Parathyroid adenoma (tissue), 2 donors: ENCODE measurements around the gene NT5DC2.

Source experiments
- H2AFZ ChIP-seq: fragments of 300-600 bp; sonication (generic); one replicate; pipeline ENCODE4 v1.7.0; 2017; ENCODE audit warnings: antibody characterized with exemption, mild to moderate bottlenecking
- H3K27ac ChIP-seq: fragments of 300-600 bp; sonication (generic); one replicate; pipeline ENCODE4 v1.7.0; 2017
- H3K27me3 ChIP-seq: fragments of 300-600 bp; sonication (generic); one replicate; pipeline ENCODE4 v1.7.0; 2017; ENCODE audit warnings: low read length; ENCODE audit not compliant: control insufficient read depth, insufficient read depth
- H3K36me3 ChIP-seq: fragments of 300-600 bp; sonication (generic); one replicate; pipeline ENCODE4 v1.7.0; 2017; ENCODE audit warnings: low read length; ENCODE audit not compliant: control insufficient read depth, insufficient read depth
- H3K4me1 ChIP-seq: fragments of 300-600 bp; sonication (generic); one replicate; pipeline ENCODE4 v1.7.0; 2017; ENCODE audit warnings: control low read depth
- H3K4me2 ChIP-seq: fragments of 300-600 bp; sonication (generic); one replicate; pipeline ENCODE4 v1.7.0; 2017; ENCODE audit warnings: low read length
- H3K4me3 ChIP-seq: fragments of 300-600 bp; sonication (generic); one replicate; pipeline ENCODE4 v1.7.0; 2017; ENCODE audit warnings: low read depth, low read length
- H3K79me2 ChIP-seq: fragments of 300-600 bp; sonication (generic); one replicate; pipeline ENCODE4 v1.7.0; 2017; ENCODE audit warnings: control low read depth
- H3K9ac ChIP-seq: fragments of 300-600 bp; sonication (generic); one replicate; pipeline ENCODE4 v1.7.0; 2017; ENCODE audit warnings: mild to moderate bottlenecking
- H3K9me3 ChIP-seq: fragments of 300-600 bp; sonication (generic); one replicate; pipeline ENCODE4 v1.7.0; 2017; ENCODE audit warnings: low read length; ENCODE audit not compliant: control insufficient read depth
- TF ChIP-seq, protein P1 (sequence below): fragments of 300-600 bp; sonication (generic); IDR thresholded peaks from one replicate; pipeline ENCODE4 v1.7.0; 2017; ENCODE audit warnings: antibody characterized with exemption, mild to moderate bottlenecking
- donor health status: primary hyperparathyroidism.

The NT5DC2 gene

DNA sequence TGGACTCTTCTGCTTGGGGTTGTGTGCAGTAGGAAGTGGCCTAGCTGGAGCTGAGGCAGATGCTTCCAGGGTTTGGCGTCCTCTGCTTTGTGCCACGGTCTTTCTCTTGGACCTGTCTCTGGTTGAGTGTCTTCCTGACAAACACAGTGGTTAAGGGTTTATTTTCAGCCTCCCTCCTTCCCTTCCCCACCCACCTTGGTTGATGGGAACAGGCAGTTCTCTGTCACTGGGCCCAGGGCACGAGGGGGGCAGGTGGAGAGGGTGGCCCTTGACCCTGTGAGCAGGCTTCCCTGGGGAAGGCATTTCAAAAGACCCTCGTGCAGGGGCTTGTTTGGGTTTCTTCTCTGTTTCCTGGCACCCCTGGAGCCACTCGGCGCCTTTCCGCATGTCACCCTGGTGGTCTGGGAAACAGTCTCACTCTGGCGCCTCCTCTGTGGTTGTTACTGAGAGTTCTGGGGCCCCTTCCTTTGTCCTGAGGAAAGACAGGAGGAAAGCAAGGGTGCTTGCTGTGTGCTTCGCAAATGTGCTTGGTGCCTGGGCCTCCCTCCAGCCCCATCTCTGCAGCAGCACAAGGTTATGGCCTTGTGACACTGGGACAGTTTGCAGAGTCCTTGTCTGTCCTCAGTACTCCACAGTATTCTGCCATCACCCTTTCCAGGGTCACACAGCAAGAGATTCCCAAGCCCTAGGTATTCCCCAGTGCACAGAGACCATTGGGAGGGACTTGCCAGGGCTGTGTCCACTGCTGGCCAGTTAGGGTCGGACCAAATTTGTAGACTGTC, 48.8 kb downstream of the NT5DC2 start:
- H3K4me2 ChIP-seq, result no peak overlapping the region
- no peak overlapping the region for H2AFZ ChIP-seq
- H3K4me3 ChIP-seq, result no peak overlapping the region
- no peaks in the 10 kb centered on the region for H3K36me3 ChIP-seq
- no peaks in the 10 kb centered on the region for H3K4me1 ChIP-seq
- H3K27me3 ChIP-seq, result no peaks in the 10 kb centered on the region
- no peak overlapping the region for H3K9ac ChIP-seq
- TF ChIP-seq, protein P1, sequence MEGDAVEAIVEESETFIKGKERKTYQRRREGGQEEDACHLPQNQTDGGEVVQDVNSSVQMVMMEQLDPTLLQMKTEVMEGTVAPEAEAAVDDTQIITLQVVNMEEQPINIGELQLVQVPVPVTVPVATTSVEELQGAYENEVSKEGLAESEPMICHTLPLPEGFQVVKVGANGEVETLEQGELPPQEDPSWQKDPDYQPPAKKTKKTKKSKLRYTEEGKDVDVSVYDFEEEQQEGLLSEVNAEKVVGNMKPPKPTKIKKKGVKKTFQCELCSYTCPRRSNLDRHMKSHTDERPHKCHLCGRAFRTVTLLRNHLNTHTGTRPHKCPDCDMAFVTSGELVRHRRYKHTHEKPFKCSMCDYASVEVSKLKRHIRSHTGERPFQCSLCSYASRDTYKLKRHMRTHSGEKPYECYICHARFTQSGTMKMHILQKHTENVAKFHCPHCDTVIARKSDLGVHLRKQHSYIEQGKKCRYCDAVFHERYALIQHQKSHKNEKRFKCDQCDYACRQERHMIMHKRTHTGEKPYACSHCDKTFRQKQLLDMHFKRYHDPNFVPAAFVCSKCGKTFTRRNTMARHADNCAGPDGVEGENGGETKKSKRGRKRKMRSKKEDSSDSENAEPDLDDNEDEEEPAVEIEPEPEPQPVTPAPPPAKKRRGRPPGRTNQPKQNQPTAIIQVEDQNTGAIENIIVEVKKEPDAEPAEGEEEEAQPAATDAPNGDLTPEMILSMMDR, result no peak
- no peaks in the 10 kb centered on the region for H3K9me3 ChIP-seq
- no peak overlapping the region for H3K27ac ChIP-seq
- no peaks in the 10 kb centered on the region for H3K79me2 ChIP-seq

GRCh38 chr3:52483577-52484381, 49.9 kb downstream of the NT5DC2 start:
- Histone ChIP-seq H3K27me3 (no peaks in the 10 kb centered on the region), H3K4me2 (no peak overlapping the region), H2AFZ (no peak overlapping the region), H3K27ac (no peak overlapping the region), H3K9ac (no peak overlapping the region), H3K4me1 (no peaks in the 10 kb centered on the region), H3K79me2 (no peaks in the 10 kb centered on the region), H3K36me3 (no peaks in the 10 kb centered on the region), H3K4me3 (no peak overlapping the region), H3K9me3 (no peaks in the 10 kb centered on the region)
- TF ChIP-seq, protein P1, result no peak

DNA sequence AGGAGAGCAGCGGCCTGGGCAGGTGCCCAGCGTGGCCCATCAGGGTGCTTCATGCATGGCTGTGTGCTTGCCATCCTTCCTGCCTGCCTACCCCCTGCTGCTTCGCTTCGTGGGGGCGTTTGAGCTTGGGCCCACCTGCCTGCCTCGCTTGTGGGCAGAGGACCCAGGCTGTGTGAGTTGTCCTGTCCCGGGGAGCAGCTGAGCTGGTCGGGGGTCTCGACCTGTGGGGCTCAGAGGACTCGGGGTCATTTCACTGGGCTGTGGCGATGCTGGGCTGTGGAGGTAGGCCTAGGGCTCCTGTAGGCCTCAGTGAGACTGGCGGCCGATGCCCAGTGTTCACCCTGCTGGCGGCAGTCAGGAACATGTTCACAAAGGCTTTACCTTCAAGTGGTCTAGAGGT, 50.6 kb downstream of the NT5DC2 start:
- Histone ChIP-seq H3K27ac (no peak overlapping the region), H3K4me1 (no peaks in the 10 kb centered on the region), H3K36me3 (no peaks in the 10 kb centered on the region), H3K9me3 (no peaks in the 10 kb centered on the region), H3K79me2 (no peaks in the 10 kb centered on the region), H3K4me3 (no peak overlapping the region), H2AFZ (no peak overlapping the region), H3K4me2 (no peak overlapping the region), H3K27me3 (no peaks in the 10 kb centered on the region), H3K9ac (no peak overlapping the region)
- TF ChIP-seq, protein P1, result no peak

- Histone ChIP-seq H3K9me3 (no peaks in the 10 kb centered on the region), H3K27me3 (no peaks in the 10 kb centered on the region), H3K4me1 (no peaks in the 10 kb centered on the region), H3K4me2 (no peak overlapping the region), H2AFZ (no peak overlapping the region), H3K9ac (no peak overlapping the region), H3K36me3 (no peaks in the 10 kb centered on the region), H3K27ac (no peak overlapping the region), H3K79me2 (no peaks in the 10 kb centered on the region), H3K4me3 (no peak overlapping the region)
- TF ChIP-seq, protein P1, result no peak
Measured at GRCh38 chr3:52481819-52482521, 51.7 kb downstream of the NT5DC2 start.
